Germinal center (tissue), 1 donor: ENCODE data around the gene UFL1.

ENCODE experiments used
- DNase-seq: peaks from one replicate; pipeline ENCODE4 v3.0.0; 2012; ENCODE audit warnings: mixed read lengths, low spot score

The UFL1 gene

DNA sequence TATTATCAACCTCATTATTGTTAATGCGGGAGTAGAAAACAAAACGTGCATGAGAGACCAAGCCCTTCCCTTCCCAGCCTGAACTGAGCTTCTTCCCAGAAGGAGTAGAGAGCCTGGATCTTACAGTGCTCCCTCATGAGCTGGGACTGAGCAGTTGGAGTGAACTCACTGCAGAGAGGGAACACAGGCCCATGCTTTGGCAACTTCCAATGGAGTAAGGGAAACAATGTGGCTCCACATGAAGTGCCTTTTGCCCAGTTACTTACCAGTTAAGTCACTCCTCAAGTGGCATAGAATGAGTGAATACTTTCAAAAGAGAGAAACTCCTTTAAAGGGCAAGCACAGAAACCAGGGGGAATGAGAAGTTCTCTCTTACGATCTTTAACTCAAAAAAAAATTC, 53.8 kb downstream of the UFL1 start:
- no peak for DNase-seq

DNA sequence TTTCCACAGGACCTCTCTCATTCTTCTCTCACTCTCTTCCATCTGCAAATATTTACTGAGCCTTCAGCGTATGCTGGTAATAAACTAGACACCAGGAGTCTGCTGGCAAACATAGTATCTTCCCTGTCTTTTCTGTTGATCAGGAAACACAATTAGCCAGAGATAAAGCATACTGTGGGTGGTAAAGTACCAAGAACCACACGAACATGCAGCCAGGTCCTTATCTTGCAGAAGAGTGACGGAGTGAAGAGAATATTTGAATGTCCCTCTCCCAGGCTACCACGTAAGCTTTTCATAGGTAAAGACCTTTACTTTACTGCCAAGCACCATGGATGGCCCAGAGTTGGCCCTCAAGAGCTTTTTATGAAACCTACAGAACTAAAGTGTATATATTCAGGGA, 54.6 kb downstream of the UFL1 start:
- no peak for DNase-seq

DNA sequence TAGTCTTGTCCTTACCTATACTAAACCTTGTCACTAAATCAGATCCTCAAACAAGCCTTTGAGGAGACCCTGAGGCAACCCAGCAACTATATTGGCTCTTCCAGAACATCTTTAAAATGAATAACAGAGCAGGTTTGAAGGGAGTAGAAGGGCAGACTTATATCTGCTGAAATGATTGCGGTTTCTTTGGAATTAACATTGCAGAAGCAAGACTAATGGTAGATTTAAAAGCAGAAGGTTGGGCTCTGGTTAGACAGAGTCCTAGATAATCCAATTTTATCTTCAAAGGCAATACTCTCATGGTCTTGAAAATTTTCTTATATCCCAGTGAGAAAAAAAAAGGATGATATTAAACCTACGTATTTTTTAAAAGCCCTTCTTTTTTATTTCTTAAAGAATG, 60.4 kb downstream of the UFL1 start:
- no peak for DNase-seq

DNA sequence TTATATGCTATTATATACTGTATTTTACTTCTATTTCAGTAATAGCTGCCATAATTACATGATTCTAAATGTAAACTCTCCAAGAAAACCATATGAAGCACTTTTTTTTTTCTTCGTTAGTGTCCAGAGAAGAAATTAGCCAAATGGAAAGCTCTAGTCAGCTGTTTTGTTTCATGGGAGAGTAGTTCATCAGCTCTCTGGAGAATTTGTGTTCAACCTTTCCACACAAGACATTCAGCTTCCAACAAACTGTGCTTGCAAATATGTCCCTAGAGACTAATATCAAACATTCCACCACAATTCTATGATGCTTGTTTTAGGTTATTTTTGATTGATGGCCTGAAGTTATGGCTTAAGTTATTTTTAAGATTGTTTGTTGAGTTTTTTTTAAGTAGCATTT, 60.8 kb downstream of the UFL1 start:
- DNase-seq, result no peak

DNA sequence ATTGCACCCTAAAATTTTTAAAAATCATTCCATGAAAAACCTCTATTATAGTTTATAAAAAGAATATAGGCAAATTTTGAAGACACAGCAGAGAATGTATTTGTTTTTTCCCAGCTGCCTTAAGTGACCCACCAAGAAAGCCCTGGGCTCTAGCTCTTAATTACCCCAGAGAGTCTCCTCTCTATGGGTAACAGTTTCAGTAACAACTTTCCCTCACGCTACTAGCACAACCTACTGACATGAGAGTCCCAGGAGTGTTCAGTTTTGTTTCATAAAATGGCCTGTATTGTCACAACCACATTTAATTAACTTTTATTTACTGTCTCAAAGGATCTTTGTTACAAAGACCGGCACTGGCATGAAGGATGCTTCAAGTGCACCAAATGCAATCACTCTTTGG, 82.8 kb downstream of the UFL1 start:
- DNase-seq, result no peak
